ENCODE data around the gene LDB2. TPM values are rescaled to one million over a fixed set of nuclear protein-coding genes. Genes with fewer than 3 reads are reported as not detected.

Gene LDB2
- total and polyA plus RNA-seq, 2 donors = 29.0 to 142 TPM

GRCh38 chr4:16590797-16591196 is 307.6 kb downstream of the LDB2 start:
- WGBS = 65% methylated on average over 4 of the region's 4 CpGs
- Histone ChIP-seq H3K4me3 (ENCODE audit: low read depth, low read length) (no peak overlapping the region), H3K36me3 (ENCODE audit: insufficient read depth) (no peaks in the 10 kb centered on the region), H3K27ac (ENCODE audit: low read depth) (no peak overlapping the region), H3K4me1 (ENCODE audit: insufficient read depth) (no peaks in the 10 kb centered on the region)
- DNase-seq (ENCODE audit: extremely low spot score) = no peak

DNA sequence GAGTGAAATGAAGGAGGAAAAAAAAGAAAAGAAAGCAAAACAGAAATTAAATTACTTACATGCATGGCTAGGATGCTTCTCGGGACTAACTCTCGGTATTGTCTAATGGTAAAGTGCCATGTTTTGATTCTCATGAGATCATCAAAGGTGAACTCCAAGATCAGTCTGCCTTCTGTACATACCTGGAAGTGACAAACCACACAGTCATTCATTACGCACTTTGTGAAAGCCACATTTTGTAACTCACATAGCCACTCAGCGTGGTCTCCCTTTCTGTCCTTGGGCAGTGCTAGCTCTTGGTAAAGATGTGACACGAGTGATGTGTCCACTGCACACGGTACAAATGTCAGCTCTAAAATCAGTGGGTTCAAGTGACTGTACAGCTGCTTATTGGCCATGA is 309.8 kb downstream of the LDB2 start:
- Histone ChIP-seq H3K4me1 (ENCODE audit: insufficient read depth) (no peaks in the 10 kb centered on the region), H3K27ac (ENCODE audit: low read depth) (no peak overlapping the region), H3K36me3 (ENCODE audit: insufficient read depth) (no peaks in the 10 kb centered on the region), H3K4me3 (ENCODE audit: low read depth, low read length) (no peak overlapping the region)
- 93% methylated on average over 6 of the region's 6 CpGs for WGBS
- DNase-seq (ENCODE audit: extremely low spot score) = no peak

- H3K4me1 ChIP-seq (ENCODE audit: insufficient read depth) = no peaks in the 10 kb centered on the region
- H3K27ac ChIP-seq (ENCODE audit: low read depth) = peak overlapping the region; percentile 18
- DNase-seq (ENCODE audit: extremely low spot score) = peak; percentile 28
- no peak overlapping the region for H3K4me3 ChIP-seq (ENCODE audit: low read depth, low read length)
- 69% methylated on average over 1 of the region's 1 CpG for WGBS
- no peaks in the 10 kb centered on the region for H3K36me3 ChIP-seq (ENCODE audit: insufficient read depth)
Measured at GRCh38 chr4:16588149-16588548, 310.3 kb downstream of the LDB2 start.

DNA sequence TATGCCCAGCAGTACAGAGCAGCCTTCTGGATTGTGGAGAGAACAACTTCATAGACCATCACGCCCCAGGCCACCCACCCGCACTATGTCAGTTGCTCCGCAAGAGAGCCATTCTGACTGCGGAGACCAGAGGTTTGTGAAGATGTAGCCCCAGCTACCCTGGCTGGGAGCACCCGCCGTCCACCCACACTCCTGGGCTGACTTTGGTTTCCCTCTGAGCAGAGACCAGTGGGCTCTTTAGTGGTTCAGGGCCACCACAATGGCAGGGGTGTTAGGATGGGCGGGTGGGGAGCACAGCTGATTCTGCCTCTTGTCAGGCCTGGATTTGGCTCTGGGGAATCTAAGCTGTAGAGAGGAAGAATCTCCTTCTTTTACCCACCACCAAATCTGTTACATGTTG is 313.4 kb downstream of the LDB2 start:
- no peaks in the 10 kb centered on the region for H3K4me1 ChIP-seq (ENCODE audit: insufficient read depth)
- no peak for DNase-seq (ENCODE audit: extremely low spot score)
- no peak overlapping the region for H3K27ac ChIP-seq (ENCODE audit: low read depth)
- no peak overlapping the region for H3K4me3 ChIP-seq (ENCODE audit: low read depth, low read length)
- WGBS = 99% methylated on average over 7 of the region's 7 CpGs
- H3K36me3 ChIP-seq (ENCODE audit: insufficient read depth) = no peaks in the 10 kb centered on the region

GRCh38 chr4:16583764-16584163 is 314.7 kb downstream of the LDB2 start:
- Histone ChIP-seq H3K4me3 (ENCODE audit: low read depth, low read length) (no peak overlapping the region), H3K4me1 (ENCODE audit: insufficient read depth) (no peaks in the 10 kb centered on the region), H3K36me3 (ENCODE audit: insufficient read depth) (no peaks in the 10 kb centered on the region), H3K27ac (ENCODE audit: low read depth) (no peak overlapping the region)
- 93% methylated on average over 8 of the region's 8 CpGs for WGBS
- DNase-seq (ENCODE audit: extremely low spot score) = no peak

DNA sequence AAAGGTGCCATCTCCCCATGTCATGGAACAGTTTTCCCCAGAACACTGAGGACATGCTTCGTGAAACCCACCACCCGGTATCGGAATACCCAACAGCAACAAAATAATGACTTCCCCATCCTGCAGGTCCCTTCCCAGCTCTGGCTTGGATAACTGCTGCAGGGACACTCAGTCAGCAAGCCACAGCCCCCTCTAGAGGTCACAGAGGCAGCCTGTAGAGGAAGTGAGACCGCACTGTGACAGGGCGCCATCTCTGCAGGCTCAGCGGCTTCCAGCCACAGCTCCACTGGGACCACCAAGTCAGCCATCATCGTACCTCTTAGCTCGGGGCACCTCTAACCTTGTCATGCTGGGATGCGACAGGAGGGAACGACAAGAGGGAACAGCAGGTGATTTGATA is 315.9 kb downstream of the LDB2 start:
- Histone ChIP-seq H3K4me1 (ENCODE audit: insufficient read depth) (no peaks in the 10 kb centered on the region), H3K27ac (ENCODE audit: low read depth) (no peak overlapping the region), H3K4me3 (ENCODE audit: low read depth, low read length) (no peak overlapping the region), H3K36me3 (ENCODE audit: insufficient read depth) (no peaks in the 10 kb centered on the region)
- WGBS = 93% methylated on average over 10 of the region's 10 CpGs
- no peak for DNase-seq (ENCODE audit: extremely low spot score)

DNA sequence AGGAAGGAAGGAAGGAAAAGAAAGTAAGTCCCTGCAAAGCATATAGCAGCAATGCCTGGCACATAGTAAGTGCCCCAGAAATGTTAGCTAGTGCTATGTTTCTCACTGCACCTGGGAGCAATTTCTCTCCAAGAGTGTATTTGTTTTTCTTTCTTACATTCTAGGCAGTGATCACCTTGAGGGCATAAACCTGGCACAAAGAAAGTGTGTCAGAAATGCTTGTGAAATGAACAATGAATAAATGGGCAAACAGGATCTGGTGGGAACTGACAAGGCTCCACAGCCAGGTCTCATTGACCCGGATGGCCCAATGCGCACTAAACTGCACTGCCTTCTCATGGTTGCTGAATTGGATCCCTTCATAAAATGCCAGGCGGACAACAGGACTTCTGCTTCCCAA is 316.4 kb downstream of the LDB2 start:
- Histone ChIP-seq H3K4me1 (ENCODE audit: insufficient read depth) (no peaks in the 10 kb centered on the region), H3K27ac (ENCODE audit: low read depth) (no peak overlapping the region), H3K4me3 (ENCODE audit: low read depth, low read length) (no peak overlapping the region), H3K36me3 (ENCODE audit: insufficient read depth) (no peaks in the 10 kb centered on the region)
- DNase-seq (ENCODE audit: extremely low spot score) = no peak
- 97% methylated on average over 3 of the region's 3 CpGs for WGBS

- Histone ChIP-seq H3K4me1 (ENCODE audit: insufficient read depth) (no peaks in the 10 kb centered on the region), H3K27ac (ENCODE audit: low read depth) (no peak overlapping the region), H3K4me3 (ENCODE audit: low read depth, low read length) (no peak overlapping the region), H3K36me3 (ENCODE audit: insufficient read depth) (no peaks in the 10 kb centered on the region)
- WGBS = 95% methylated on average over 3 of the region's 3 CpGs
- DNase-seq (ENCODE audit: extremely low spot score) = no peak
Measured at GRCh38 chr4:16581117-16581516, 317.3 kb downstream of the LDB2 start.

GRCh38 chr4:16580514-16580913 is 317.9 kb downstream of the LDB2 start:
- Histone ChIP-seq H3K4me3 (ENCODE audit: low read depth, low read length) (no peak overlapping the region), H3K27ac (ENCODE audit: low read depth) (no peak overlapping the region), H3K4me1 (ENCODE audit: insufficient read depth) (no peaks in the 10 kb centered on the region), H3K36me3 (ENCODE audit: insufficient read depth) (no peaks in the 10 kb centered on the region)
- DNase-seq (ENCODE audit: extremely low spot score) = no peak

DNA sequence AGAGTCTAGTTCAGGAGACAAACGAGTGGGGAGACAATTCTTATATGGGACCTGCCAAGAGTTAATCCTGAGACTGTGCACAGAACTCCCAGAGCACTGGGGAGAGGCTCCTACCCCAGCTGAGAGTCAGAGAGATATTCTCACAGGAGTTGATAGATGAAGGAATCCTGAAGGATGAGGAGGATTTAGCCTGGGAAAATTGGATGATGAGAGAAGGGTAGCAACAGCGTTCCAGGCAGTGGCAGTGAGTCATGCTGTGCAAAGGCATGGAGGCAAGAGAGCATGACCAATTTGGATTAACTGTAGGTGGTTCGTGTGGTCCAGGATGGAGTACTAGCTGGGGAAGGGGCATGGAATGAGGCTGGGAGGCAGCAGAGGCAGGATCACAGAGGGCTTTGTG is 318.6 kb downstream of the LDB2 start:
- 57% methylated on average over 3 of the region's 3 CpGs for whole genome bisulfite sequencing
- no peak for DNase-seq (ENCODE audit: extremely low spot score)
- Histone ChIP-seq H3K36me3 (ENCODE audit: insufficient read depth) (no peaks in the 10 kb centered on the region), H3K27ac (ENCODE audit: low read depth) (no peak overlapping the region), H3K4me3 (ENCODE audit: low read depth, low read length) (no peak overlapping the region), H3K4me1 (ENCODE audit: insufficient read depth) (no peaks in the 10 kb centered on the region)

DNA sequence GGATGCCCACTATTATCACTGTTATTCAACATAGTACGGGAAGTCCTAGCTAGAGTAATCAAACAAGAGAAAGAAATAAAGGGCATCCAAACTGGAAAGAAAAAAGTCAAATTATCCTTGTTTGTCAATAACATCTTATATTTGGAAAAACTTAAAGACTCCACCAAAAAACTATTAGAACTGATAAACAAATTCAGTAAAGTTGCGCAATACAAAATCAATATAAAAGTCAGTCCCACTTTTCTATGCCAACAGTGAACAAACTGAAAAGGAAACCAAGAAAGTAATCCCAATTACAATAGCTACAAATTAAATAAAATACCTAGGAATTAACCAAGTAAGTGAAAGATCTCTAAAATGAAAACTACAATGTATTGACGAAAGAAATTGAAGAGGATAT is 321.3 kb downstream of the LDB2 start:
- no peak for DNase-seq (ENCODE audit: extremely low spot score)
- Histone ChIP-seq H3K4me1 (ENCODE audit: insufficient read depth) (peaks cover 1% of the 10 kb centered on the region), H3K27ac (ENCODE audit: low read depth) (no peak overlapping the region), H3K4me3 (ENCODE audit: low read depth, low read length) (no peak overlapping the region), H3K36me3 (ENCODE audit: insufficient read depth) (no peaks in the 10 kb centered on the region)
- 95% methylated on average over 3 of the region's 3 CpGs for WGBS

DNA sequence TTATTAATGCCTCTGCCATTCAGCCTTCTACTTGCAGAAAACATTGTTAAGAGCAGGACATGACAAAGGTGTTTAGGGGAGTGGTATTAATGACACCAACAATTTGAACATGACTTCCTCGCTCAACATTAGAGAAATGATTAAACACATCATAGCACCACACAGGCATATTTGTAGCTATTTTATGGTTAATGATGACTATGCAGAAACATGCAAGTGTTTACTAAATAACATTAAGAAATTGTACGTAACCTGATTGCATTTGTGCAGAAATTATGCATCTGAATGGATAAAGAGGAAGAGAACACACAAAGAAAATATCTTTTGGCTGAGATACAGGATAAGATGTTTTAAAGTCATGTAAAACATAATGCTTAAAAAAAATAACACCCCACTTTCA is 323.5 kb downstream of the LDB2 start:
- peaks cover 1% of the 10 kb centered on the region for H3K4me1 ChIP-seq (ENCODE audit: insufficient read depth)
- H3K4me3 ChIP-seq (ENCODE audit: low read depth, low read length) = no peak overlapping the region
- DNase-seq (ENCODE audit: extremely low spot score) = no peak
- H3K36me3 ChIP-seq (ENCODE audit: insufficient read depth) = no peaks in the 10 kb centered on the region
- H3K27ac ChIP-seq (ENCODE audit: low read depth) = no peak overlapping the region
- 99% methylated on average over 2 of the region's 2 CpGs for WGBS

DNA sequence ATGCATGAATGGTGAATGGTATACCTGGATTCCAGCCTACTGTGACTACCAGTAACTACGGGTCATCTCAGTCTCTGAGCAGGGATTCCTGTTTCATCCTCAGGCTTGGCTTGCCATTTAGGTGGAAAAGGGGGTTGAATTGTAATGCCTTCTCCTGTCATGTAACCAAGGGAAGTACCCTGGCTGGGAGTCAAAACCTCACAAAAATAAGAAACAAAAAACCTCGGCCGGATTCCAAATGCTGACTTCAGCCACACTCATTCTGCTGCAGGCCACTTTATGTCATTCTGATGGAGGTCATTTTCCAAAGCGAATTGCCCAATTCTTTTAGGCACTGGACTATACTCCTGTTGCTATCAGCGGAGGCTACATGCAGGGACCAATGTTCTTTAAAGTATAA is 324.7 kb downstream of the LDB2 start:
- no peak for DNase-seq (ENCODE audit: extremely low spot score)
- no peak overlapping the region for H3K4me3 ChIP-seq (ENCODE audit: low read depth, low read length)
- WGBS = 41% methylated on average over 5 of the region's 5 CpGs
- H3K27ac ChIP-seq (ENCODE audit: low read depth) = no peak overlapping the region
- H3K4me1 ChIP-seq (ENCODE audit: insufficient read depth) = peaks cover 1% of the 10 kb centered on the region
- H3K36me3 ChIP-seq (ENCODE audit: insufficient read depth) = no peaks in the 10 kb centered on the region

GRCh38 chr4:16573206-16573605 is 325.2 kb downstream of the LDB2 start:
- DNase-seq (ENCODE audit: extremely low spot score) = no peak
- Histone ChIP-seq H3K36me3 (ENCODE audit: insufficient read depth) (no peaks in the 10 kb centered on the region), H3K4me1 (ENCODE audit: insufficient read depth) (peaks cover 1% of the 10 kb centered on the region), H3K27ac (ENCODE audit: low read depth) (no peak overlapping the region), H3K4me3 (ENCODE audit: low read depth, low read length) (no peak overlapping the region)
- WGBS = 67% methylated on average over 4 of the region's 4 CpGs

- 76% methylated on average over 4 of the region's 4 CpGs for WGBS
- Histone ChIP-seq H3K36me3 (ENCODE audit: insufficient read depth) (no peaks in the 10 kb centered on the region), H3K4me3 (ENCODE audit: low read depth, low read length) (no peak overlapping the region), H3K27ac (ENCODE audit: low read depth) (no peak overlapping the region), H3K4me1 (ENCODE audit: insufficient read depth) (peaks cover 1% of the 10 kb centered on the region)
- DNase-seq (ENCODE audit: extremely low spot score) = no peak
Measured at GRCh38 chr4:16572631-16573030, 325.8 kb downstream of the LDB2 start.

Measured in urinary bladder (tissue), 4 donors.